Measurements from ENCODE around the gene C16orf96. TPM values are rescaled to one million over a fixed set of nuclear protein-coding genes. Genes with fewer than 3 reads are reported as not detected.

C16orf96 gene
- total RNA-seq, 1 experiment from 2014 or later, result 0.15 TPM

DNA sequence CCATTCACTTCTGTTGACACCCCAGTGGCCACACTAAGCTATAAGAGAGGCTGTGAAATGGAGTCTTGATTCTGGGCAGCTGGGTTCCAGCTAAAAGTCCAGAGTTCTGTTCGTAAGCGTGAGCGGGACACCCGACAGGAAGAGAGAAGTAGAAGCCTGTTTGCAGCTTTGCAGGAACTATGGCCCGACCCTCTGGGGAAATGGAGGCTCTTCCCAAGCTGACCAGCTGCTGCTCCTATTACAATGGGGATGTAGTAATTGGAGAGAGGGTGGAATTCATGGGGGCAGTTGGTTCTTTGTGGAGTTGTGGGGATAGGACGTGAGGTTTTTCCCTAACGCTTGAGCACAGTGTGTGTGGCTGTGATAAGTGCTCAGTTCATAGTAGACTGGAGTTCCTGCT, 30.2 kb downstream of the C16orf96 start:
- DNase-seq, result no peak
- TF ChIP-seq EZH2 (IDR thresholded peaks at IDR 0.05; ENCODE audit: low read depth) (no peak), CTCF (conservative IDR thresholded peaks at IDR 0.05) (no peak)
- Histone ChIP-seq H4K20me1 (ENCODE audit: insufficient read depth) (no peaks in the 10 kb centered on the region), H3K4me1 (replicated peaks; ENCODE audit: insufficient read depth) (no peaks in the 10 kb centered on the region), H3K27me3 (ENCODE audit: insufficient read depth, low read depth) (peaks cover 18% of the 10 kb centered on the region; the same call in 1 of the 2 replicates), H3K9me2 (ENCODE audit: insufficient read depth) (no peaks in the 10 kb centered on the region), H2AFZ (no peak overlapping the region), H3F3A (ENCODE audit: insufficient read depth, low read depth) (no peaks in the 10 kb centered on the region; the same call in 1 of the 2 replicates), H3K36me3 (ENCODE audit: low read depth) (no peaks in the 10 kb centered on the region), H3K4me2 (no peak overlapping the region), H3K27ac (no peak overlapping the region), H3K79me2 (ENCODE audit: low read depth) (no peaks in the 10 kb centered on the region), H3K9me3 (ENCODE audit: insufficient read depth, low read depth) (peaks cover 9% of the 10 kb centered on the region; the same call in 1 of the 2 replicates), H3K4me3 (no peak overlapping the region)
- POLR2A ChIA-PET (ENCODE audit: unreplicated experiment), result no interaction called here
- CTCF ChIA-PET, result interaction anchor here (0.8 to 1.0 kb wide), 2 partner anchors 80 to 110 kb away, joined by 3 read pairs; partner anchors contain the start of gene HMOX2
- intact Hi-C loops (cut with micrococcal nuclease; ENCODE audit: unreplicated experiment), result loop anchor here (5.0 kb wide), 1 partner anchor 384 kb away; no protein-coding TSS in a partner anchor
- BruUV-seq (replicated peaks), result no TSS peak

GRCh38 chr16:4588386-4588785, 32.2 kb downstream of the C16orf96 start:
- Histone ChIP-seq H3K9me3 (ENCODE audit: insufficient read depth, low read depth) (peaks cover 9% of the 10 kb centered on the region; the same call in 1 of the 2 replicates), H3K27ac (no peak overlapping the region), H4K20me1 (ENCODE audit: insufficient read depth) (no peaks in the 10 kb centered on the region), H3K9me2 (ENCODE audit: insufficient read depth) (no peaks in the 10 kb centered on the region), H3K36me3 (ENCODE audit: low read depth) (no peaks in the 10 kb centered on the region), H3F3A (ENCODE audit: insufficient read depth, low read depth) (no peaks in the 10 kb centered on the region; the same call in 1 of the 2 replicates), H2AFZ (no peak overlapping the region), H3K4me1 (replicated peaks; ENCODE audit: insufficient read depth) (no peaks in the 10 kb centered on the region), H3K4me2 (no peak overlapping the region), H3K79me2 (ENCODE audit: low read depth) (no peaks in the 10 kb centered on the region), H3K27me3 (ENCODE audit: insufficient read depth, low read depth) (peaks cover 18% of the 10 kb centered on the region; the same call in 1 of the 2 replicates), H3K4me3 (no peak overlapping the region)
- POLR2A ChIA-PET (ENCODE audit: unreplicated experiment), result no interaction called here
- no peak for TF ChIP-seq EZH2 (IDR thresholded peaks at IDR 0.05; ENCODE audit: low read depth)
- no peak for TF ChIP-seq CTCF (conservative IDR thresholded peaks at IDR 0.05)
- DNase-seq, result no peak
- no TSS peak for BruUV-seq (replicated peaks)
- intact Hi-C loops (cut with micrococcal nuclease; ENCODE audit: unreplicated experiment), result loop anchor here (5.0 kb wide), 1 partner anchor 386 kb away; no protein-coding TSS in a partner anchor
- CTCF ChIA-PET, result no interaction called here

DNA sequence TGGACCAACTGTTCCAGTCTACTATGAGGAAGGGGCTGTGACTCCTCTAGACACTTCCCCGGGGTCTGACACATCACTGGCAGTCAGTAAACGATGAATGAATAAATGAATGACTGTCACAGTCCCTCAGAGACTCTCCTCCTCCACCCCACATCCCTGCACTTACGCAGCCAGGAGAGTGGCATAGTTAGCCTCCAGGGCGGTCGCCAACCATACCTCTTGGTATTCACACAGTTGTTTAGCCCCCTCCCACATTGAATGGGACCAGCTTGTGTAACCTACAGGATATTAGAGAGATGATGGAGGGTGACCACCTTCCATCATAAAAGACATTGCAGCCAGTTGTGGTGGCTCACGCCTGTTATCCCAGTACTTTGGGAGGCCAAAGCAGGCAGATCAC, 32.8 kb downstream of the C16orf96 start:
- POLR2A ChIA-PET (ENCODE audit: unreplicated experiment), result no interaction called here
- Histone ChIP-seq H3K4me1 (replicated peaks; ENCODE audit: insufficient read depth) (no peaks in the 10 kb centered on the region), H3K36me3 (ENCODE audit: low read depth) (no peaks in the 10 kb centered on the region), H4K20me1 (ENCODE audit: insufficient read depth) (no peaks in the 10 kb centered on the region), H3F3A (ENCODE audit: insufficient read depth, low read depth) (no peaks in the 10 kb centered on the region; the same call in 1 of the 2 replicates), H2AFZ (no peak overlapping the region), H3K27ac (no peak overlapping the region), H3K4me2 (no peak overlapping the region), H3K9me3 (ENCODE audit: insufficient read depth, low read depth) (peaks cover 9% of the 10 kb centered on the region; the same call in 1 of the 2 replicates), H3K4me3 (no peak overlapping the region), H3K27me3 (ENCODE audit: insufficient read depth, low read depth) (peaks cover 23% of the 10 kb centered on the region; the same call in 1 of the 2 replicates), H3K9me2 (ENCODE audit: insufficient read depth) (no peaks in the 10 kb centered on the region), H3K79me2 (ENCODE audit: low read depth) (no peaks in the 10 kb centered on the region)
- intact Hi-C loops (cut with micrococcal nuclease; ENCODE audit: unreplicated experiment), result loop anchor here (5.0 kb wide), 1 partner anchor 387 kb away; no protein-coding TSS in a partner anchor
- TF ChIP-seq CTCF (conservative IDR thresholded peaks at IDR 0.05), result no peak
- no peak for TF ChIP-seq EZH2 (IDR thresholded peaks at IDR 0.05; ENCODE audit: low read depth)
- CTCF ChIA-PET, result no interaction called here
- no peak for DNase-seq
- BruUV-seq (replicated peaks), result no TSS peak
